IPS-20b (cell line): Measurements from ENCODE around the gene EPB41L4A.
"Not testable (repeated sequence)": the region's sequence is repeated elsewhere in the genome, so short reads cannot be mapped to it uniquely, and the experiment has no call there.

Source experiments
- H3K27ac ChIP-seq: one replicate; pipeline ENCODE4 v1.5.1; 2013; ENCODE audit warnings: low read length
- H3K27me3 ChIP-seq: 2 replicates; pipeline ENCODE4 v1.6.1; 2013; ENCODE audit warnings: mild to moderate bottlenecking, low read length, inconsistent platforms; ENCODE audit not compliant: insufficient read depth
- H3K36me3 ChIP-seq: 2 replicates; pipeline ENCODE4 v1.6.1; 2013; ENCODE audit warnings: low read depth, mild to moderate bottlenecking, inconsistent platforms, low read length, moderate library complexity; ENCODE audit not compliant: insufficient read depth
- H3K4me1 ChIP-seq: 2 replicates; pipeline ENCODE4 v1.6.1; 2013; ENCODE audit warnings: mild to moderate bottlenecking, control low read depth, inconsistent platforms, low read length, moderate library complexity; ENCODE audit not compliant: insufficient read depth
- H3K4me3 ChIP-seq: 2 replicates; pipeline ENCODE4 v1.5.1; 2013; ENCODE audit warnings: mild to moderate bottlenecking, low read length, inconsistent platforms
- H3K9ac ChIP-seq: 2 replicates; pipeline ENCODE4 v1.6.1; 2013; ENCODE audit warnings: low read depth, mild to moderate bottlenecking, inconsistent platforms, low read length, moderate library complexity
- H3K9me3 ChIP-seq: 2 replicates; pipeline ENCODE4 v1.6.1; 2013; ENCODE audit warnings: mild to moderate bottlenecking, low read depth, low read length, inconsistent platforms; ENCODE audit not compliant: insufficient read depth

Gene EPB41L4A

GRCh38 chr5:112379542-112380325, 39.3 kb downstream of the EPB41L4A start:
- Histone ChIP-seq H3K36me3 (no peaks in the 10 kb centered on the region), H3K4me3 (no peak overlapping the region), H3K27me3 (no peaks in the 10 kb centered on the region), H3K9me3 (no peaks in the 10 kb centered on the region), H3K4me1 (no peaks in the 10 kb centered on the region), H3K27ac (no peak overlapping the region), H3K9ac (no peak overlapping the region)

- Histone ChIP-seq H3K9me3 (no peaks in the 10 kb centered on the region), H3K4me1 (no peaks in the 10 kb centered on the region), H3K27ac (no peak overlapping the region), H3K9ac (no peak overlapping the region), H3K27me3 (no peaks in the 10 kb centered on the region), H3K36me3 (no peaks in the 10 kb centered on the region), H3K4me3 (no peak overlapping the region)
These were observed 44.3 kb downstream of the EPB41L4A start for GRCh38 chr5:112374818-112375217.

- H3K9me3 ChIP-seq: no peaks in the 10 kb centered on the region
- no peaks in the 10 kb centered on the region for H3K36me3 ChIP-seq
- H3K4me3 ChIP-seq: no peak overlapping the region
- H3K4me1 ChIP-seq: no peaks in the 10 kb centered on the region
- no peaks in the 10 kb centered on the region for H3K27me3 ChIP-seq
- no peak overlapping the region for H3K27ac ChIP-seq
- H3K9ac ChIP-seq: no peak overlapping the region
These were observed 44.7 kb downstream of the EPB41L4A start for GRCh38 chr5:112374356-112374755.

GRCh38 chr5:112373885-112374284, 45.2 kb downstream of the EPB41L4A start:
- H3K9me3 ChIP-seq: no peaks in the 10 kb centered on the region
- no peak overlapping the region for H3K27ac ChIP-seq

GRCh38 chr5:112372543-112372942, 46.5 kb downstream of the EPB41L4A start:
- Histone ChIP-seq H3K36me3 (no peaks in the 10 kb centered on the region), H3K27ac (no peak overlapping the region), H3K4me3 (no peak overlapping the region), H3K27me3 (no peaks in the 10 kb centered on the region), H3K9me3 (no peaks in the 10 kb centered on the region), H3K9ac (no peak overlapping the region), H3K4me1 (no peaks in the 10 kb centered on the region)

More at GRCh38 chr5:112373885-112374284, 45.2 kb downstream of the EPB41L4A start:
- H3K4me1 ChIP-seq: no peaks in the 10 kb centered on the region
- H3K27me3 ChIP-seq: no peaks in the 10 kb centered on the region
- no peaks in the 10 kb centered on the region for H3K36me3 ChIP-seq
- no peak overlapping the region for H3K4me3 ChIP-seq
- H3K9ac ChIP-seq: no peak overlapping the region

GRCh38 chr5:112371067-112371466, 48.0 kb downstream of the EPB41L4A start:
- Histone ChIP-seq H3K36me3 (no peaks in the 10 kb centered on the region), H3K27me3 (no peaks in the 10 kb centered on the region), H3K9ac (no peak overlapping the region), H3K9me3 (no peaks in the 10 kb centered on the region), H3K4me1 (no peaks in the 10 kb centered on the region), H3K27ac (no peak overlapping the region), H3K4me3 (no peak overlapping the region)

- no peaks in the 10 kb centered on the region for H3K9me3 ChIP-seq
- no peaks in the 10 kb centered on the region for H3K4me1 ChIP-seq
- no peaks in the 10 kb centered on the region for H3K27me3 ChIP-seq
- no peak overlapping the region for H3K4me3 ChIP-seq
- H3K27ac ChIP-seq: no peak overlapping the region
- H3K9ac ChIP-seq: no peak overlapping the region
- H3K36me3 ChIP-seq: no peaks in the 10 kb centered on the region
These were observed 51.7 kb downstream of the EPB41L4A start for GRCh38 chr5:112367400-112367799.

- no peaks in the 10 kb centered on the region for H3K4me1 ChIP-seq
- no peak overlapping the region for H3K9ac ChIP-seq
- no peaks in the 10 kb centered on the region for H3K36me3 ChIP-seq
- no peak overlapping the region for H3K27ac ChIP-seq
- no peaks in the 10 kb centered on the region for H3K9me3 ChIP-seq
- H3K27me3 ChIP-seq: no peaks in the 10 kb centered on the region
- H3K4me3 ChIP-seq: no peak overlapping the region
These were observed 52.1 kb downstream of the EPB41L4A start for GRCh38 chr5:112366987-112367386.

GRCh38 chr5:112360740-112361139, 58.3 kb downstream of the EPB41L4A start:
- H3K27me3 ChIP-seq, H3K4me3 ChIP-seq, H3K9me3 ChIP-seq, H3K27ac ChIP-seq, H3K36me3 ChIP-seq, H3K4me1 ChIP-seq, H3K9ac ChIP-seq: not testable (repeated sequence)

GRCh38 chr5:112356178-112356956, 62.7 kb downstream of the EPB41L4A start:
- Histone ChIP-seq H3K27ac (no peak overlapping the region), H3K4me1 (peaks cover 9% of the 10 kb centered on the region), H3K9me3 (no peaks in the 10 kb centered on the region), H3K9ac (no peak overlapping the region), H3K27me3 (no peaks in the 10 kb centered on the region), H3K4me3 (no peak overlapping the region), H3K36me3 (no peaks in the 10 kb centered on the region)

- no peaks in the 10 kb centered on the region for H3K9me3 ChIP-seq
- no peak overlapping the region for H3K4me3 ChIP-seq
- peaks cover 9% of the 10 kb centered on the region for H3K4me1 ChIP-seq
- no peak overlapping the region for H3K9ac ChIP-seq
- no peaks in the 10 kb centered on the region for H3K36me3 ChIP-seq
- H3K27me3 ChIP-seq: no peaks in the 10 kb centered on the region
- no peak overlapping the region for H3K27ac ChIP-seq
These were observed 63.9 kb downstream of the EPB41L4A start for GRCh38 chr5:112355058-112355685.
